NCI-H748 (cell line): ENCODE data around the gene GCLC.

Experiments used
- DNase-seq: peaks from one replicate; lab custom pipeline; 2025; ENCODE audit not compliant: unreplicated experiment; lab: John Stamatoyannopoulos, UW

GCLC gene

GRCh38 chr6:53527249-53527765 lies 17.6 kb downstream of the GCLC start:
- DNase-seq: peak; percentile 50

- DNase-seq: peak; percentile 44
Observed at GRCh38 chr6:53526000-53526399, 18.9 kb downstream of the GCLC start.

- no peak for DNase-seq
Observed at GRCh38 chr6:53524455-53524815, 20.5 kb downstream of the GCLC start.

GRCh38 chr6:53523511-53524454 lies 21.1 kb downstream of the GCLC start:
- DNase-seq: no peak

GRCh38 chr6:53520320-53520928 lies 24.5 kb downstream of the GCLC start:
- DNase-seq: no peak

- no peak for DNase-seq
Observed at GRCh38 chr6:53518862-53519261, 26.0 kb downstream of the GCLC start.

- DNase-seq: no peak
Observed at GRCh38 chr6:53517021-53517420, 27.9 kb downstream of the GCLC start.

GRCh38 chr6:53514677-53515076 lies 30.2 kb downstream of the GCLC start:
- DNase-seq: no peak

GRCh38 chr6:53513519-53513966 lies 31.4 kb downstream of the GCLC start:
- DNase-seq: peak; percentile 30

GRCh38 chr6:53513056-53513455 lies 31.8 kb downstream of the GCLC start:
- no peak for DNase-seq

GRCh38 chr6:53512626-53513025 lies 32.3 kb downstream of the GCLC start:
- DNase-seq: no peak

GRCh38 chr6:53510746-53511145 lies 34.2 kb downstream of the GCLC start:
- DNase-seq: no peak

- DNase-seq: no peak
Observed at GRCh38 chr6:53506872-53507271, 38.0 kb downstream of the GCLC start.

GRCh38 chr6:53504512-53504911 lies 40.4 kb downstream of the GCLC start:
- DNase-seq: no peak

- no peak for DNase-seq
Observed at GRCh38 chr6:53503060-53503459, 41.8 kb downstream of the GCLC start.

GRCh38 chr6:53501432-53501831 lies 43.5 kb downstream of the GCLC start:
- DNase-seq: no peak

GRCh38 chr6:53500095-53500494 lies 44.8 kb downstream of the GCLC start:
- DNase-seq: no peak

GRCh38 chr6:53499094-53499493 lies 45.8 kb downstream of the GCLC start:
- DNase-seq: no peak

GRCh38 chr6:53498649-53499048 lies 46.3 kb downstream of the GCLC start:
- no peak for DNase-seq

- DNase-seq: no peak
Observed at GRCh38 chr6:53497905-53498304, 47.0 kb downstream of the GCLC start.

- no peak for DNase-seq
Observed at GRCh38 chr6:53496797-53497375, 48.0 kb downstream of the GCLC start.
